GM19239 (cell line): ENCODE results near the gene RAB7B.

Source experiments
- DNase-seq: peaks from one replicate; pipeline ENCODE4 v3.0.0; 2011; ENCODE audit warnings: low spot score; ENCODE audit not compliant: insufficient read length
- FAIRE-seq: peaks from 2 replicates; lab custom pipeline; 2011; peaks lifted over from hg19 to GRCh38; lab: Jason Lieb, UNC

The RAB7B gene

DNA sequence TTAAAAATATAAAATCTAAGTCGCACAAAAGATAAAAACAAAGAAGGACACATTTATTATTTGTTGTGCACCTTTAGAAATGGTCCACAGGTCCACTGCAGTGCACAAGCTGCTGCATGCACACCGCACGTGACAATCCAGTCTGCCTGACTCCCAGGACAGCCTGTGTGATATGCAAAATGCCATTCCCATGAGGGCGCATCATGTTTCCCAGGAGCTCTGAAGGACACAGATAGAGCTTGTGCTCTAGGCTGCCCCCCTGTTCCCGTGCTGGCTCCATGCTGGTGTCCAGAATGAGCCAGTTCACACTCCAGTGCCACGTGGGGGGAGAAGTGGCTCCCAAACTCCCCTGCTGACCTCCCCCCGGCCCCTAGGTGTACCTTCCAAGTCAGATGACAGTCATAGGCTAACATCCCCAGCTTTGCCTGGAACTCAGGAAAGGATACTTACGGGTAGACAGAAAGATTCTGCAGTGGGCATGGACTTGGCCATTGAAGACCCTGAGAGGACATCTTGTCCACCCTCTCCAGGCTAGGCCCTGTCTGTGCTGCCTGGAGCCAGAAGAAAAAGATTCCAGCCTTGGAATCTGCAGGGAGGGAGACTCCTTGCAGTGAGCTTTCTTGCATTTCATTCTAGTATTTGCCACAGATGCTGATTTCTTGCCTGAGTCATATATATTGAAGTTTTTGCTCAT, 26.3 kb downstream of the RAB7B start:
- no peak for FAIRE-seq
- no peak for DNase-seq

- DNase-seq: no peak
- no peak for FAIRE-seq
Measured at GRCh38 chr1:205976036-205976435, 27.2 kb downstream of the RAB7B start.

- FAIRE-seq: no peak
- no peak for DNase-seq
Measured at GRCh38 chr1:205975387-205975998, 27.7 kb downstream of the RAB7B start.

DNA sequence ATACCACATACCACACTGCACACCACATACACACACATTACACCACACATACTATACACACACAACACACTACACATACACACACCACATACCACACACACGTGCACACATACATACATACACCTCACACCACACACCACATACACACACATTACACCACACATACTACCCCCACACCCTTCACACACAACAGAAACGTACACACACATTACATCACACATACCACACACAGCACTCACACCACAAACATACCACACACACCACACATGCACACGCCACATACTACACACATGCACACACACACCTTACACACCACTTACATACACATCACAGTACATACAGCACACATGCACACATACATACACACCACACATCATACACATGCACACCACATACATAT, 28.5 kb downstream of the RAB7B start:
- no peak for FAIRE-seq
- DNase-seq: no peak

DNA sequence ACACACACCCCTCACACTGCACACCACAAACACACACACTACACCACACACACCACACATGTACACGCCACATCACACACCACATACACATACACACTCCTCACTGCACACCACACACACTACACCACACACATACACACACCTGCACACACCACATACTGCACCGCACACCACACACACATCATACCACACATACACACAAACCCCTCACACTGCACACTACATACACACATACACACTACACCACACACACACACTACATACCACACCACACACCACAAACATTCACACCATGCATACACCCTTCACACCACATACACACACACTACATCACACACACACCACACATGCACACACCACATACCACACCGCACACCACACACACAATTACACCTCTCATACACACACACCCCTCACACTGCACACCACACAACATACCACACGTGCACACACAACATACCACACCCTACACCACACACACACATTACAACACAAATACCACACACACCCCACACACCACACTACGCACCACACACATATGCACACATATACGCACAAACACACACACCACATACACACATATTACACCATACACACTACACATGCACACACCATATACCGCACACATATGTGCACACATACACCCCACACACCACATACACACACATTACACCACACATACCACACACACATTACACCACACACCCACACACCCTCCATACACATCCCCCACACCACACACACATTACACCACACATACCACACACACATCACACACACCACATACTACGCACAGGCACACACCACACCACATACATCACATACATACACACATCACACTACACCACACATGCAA, 29.6 kb downstream of the RAB7B start:
- no peak for FAIRE-seq
- DNase-seq: no peak

- FAIRE-seq: no peak
- no peak for DNase-seq
Measured at GRCh38 chr1:205972491-205973168, 30.6 kb downstream of the RAB7B start.

- FAIRE-seq: no peak
Measured at GRCh38 chr1:205972081-205972480, 31.1 kb downstream of the RAB7B start.

GRCh38 chr1:205971082-205971481, 32.1 kb downstream of the RAB7B start:
- DNase-seq (no peak), FAIRE-seq (no peak)

More at GRCh38 chr1:205972081-205972480, 31.1 kb downstream of the RAB7B start:
- no peak for DNase-seq

DNA sequence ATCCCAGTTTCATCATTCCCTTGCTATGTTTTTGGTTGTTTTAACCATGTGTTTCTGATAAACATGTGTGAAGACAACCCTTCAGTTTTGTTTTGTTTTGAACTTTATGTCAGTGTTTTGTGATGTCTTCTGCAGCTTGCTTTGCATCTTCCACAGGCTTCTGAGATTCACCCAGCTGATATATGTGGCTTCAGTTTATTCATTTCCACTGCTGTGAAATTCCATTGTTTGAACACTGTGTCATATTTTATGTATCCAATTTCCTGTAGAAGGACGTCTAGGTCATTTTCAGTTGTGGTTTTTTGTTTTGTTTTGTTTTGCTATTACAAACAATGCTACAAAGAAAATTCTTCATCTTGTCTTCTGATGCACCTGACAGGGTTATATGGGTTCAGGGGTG, 32.7 kb downstream of the RAB7B start:
- no peak for FAIRE-seq
- no peak for DNase-seq

DNA sequence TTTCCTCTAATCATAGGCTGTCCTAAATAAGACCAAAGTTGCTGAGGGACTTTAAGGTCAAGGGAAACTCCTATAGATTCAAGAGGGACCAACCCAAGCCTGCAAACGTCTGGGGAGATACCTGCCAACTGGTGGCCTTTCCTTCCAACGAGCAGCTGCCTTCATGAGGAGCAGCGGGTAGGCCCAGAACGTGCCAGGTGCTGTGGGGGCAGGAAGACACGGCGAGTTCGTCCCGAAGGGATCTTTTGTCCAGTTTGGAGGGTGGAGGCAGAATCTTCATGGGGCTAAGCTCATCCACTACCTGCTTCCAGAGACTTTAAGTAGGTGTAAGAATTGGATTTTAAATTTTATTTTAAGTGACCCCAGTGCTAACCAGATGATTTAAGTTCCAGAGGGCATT, 34.0 kb downstream of the RAB7B start:
- FAIRE-seq (no peak), DNase-seq (no peak)

- DNase-seq: no peak
- FAIRE-seq: no peak
Measured at GRCh38 chr1:205967554-205968335, 35.5 kb downstream of the RAB7B start.

GRCh38 chr1:205965036-205965884, 37.9 kb downstream of the RAB7B start:
- DNase-seq (no peak), FAIRE-seq (no peak)

DNA sequence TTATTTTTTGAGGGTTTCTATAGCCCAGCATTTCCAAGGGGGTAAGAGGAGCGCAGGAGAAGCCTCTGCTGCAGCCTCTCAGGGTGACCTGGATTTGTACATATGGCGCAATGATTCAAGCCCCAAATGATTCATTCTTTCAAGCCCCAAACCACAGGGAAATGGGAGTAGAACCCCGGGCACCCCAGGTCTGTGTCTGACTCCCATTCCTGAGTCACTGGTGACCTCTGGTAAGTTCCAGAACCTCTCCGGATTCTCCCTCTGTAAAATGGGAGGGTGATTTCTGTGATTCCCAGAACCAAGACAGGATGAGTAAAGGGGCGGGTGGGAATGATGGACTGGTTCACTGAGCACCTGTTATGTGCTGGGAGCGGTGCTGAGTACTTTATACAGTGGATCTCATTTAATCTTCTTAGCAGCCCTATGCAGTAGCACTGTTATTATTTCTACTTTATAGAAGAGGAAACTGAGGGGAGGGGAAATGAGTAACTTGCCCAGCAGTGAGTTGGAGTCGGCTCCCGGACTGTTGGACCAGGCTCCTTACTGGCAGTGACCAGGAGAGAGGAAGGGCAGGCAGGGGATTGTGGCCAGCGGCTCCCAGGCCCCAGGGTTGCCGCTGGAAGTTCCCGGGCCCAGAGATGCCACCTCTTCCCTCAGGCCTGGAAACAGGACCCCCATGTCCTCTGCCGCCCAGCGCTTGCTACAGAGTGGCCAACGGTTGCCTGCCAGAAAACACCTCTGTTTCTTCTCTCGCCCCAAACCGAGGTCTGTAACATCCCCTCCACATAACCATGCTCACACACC, 39.6 kb downstream of the RAB7B start:
- DNase-seq (no peak), FAIRE-seq (no peak)

- DNase-seq: no peak
- no peak for FAIRE-seq
Measured at GRCh38 chr1:205962821-205963221, 40.4 kb downstream of the RAB7B start.

- DNase-seq: no peak
- no peak for FAIRE-seq
Measured at GRCh38 chr1:205961991-205962820, 41.0 kb downstream of the RAB7B start.

GRCh38 chr1:205961405-205961804, 41.8 kb downstream of the RAB7B start:
- FAIRE-seq: no peak
- DNase-seq: no peak

DNA sequence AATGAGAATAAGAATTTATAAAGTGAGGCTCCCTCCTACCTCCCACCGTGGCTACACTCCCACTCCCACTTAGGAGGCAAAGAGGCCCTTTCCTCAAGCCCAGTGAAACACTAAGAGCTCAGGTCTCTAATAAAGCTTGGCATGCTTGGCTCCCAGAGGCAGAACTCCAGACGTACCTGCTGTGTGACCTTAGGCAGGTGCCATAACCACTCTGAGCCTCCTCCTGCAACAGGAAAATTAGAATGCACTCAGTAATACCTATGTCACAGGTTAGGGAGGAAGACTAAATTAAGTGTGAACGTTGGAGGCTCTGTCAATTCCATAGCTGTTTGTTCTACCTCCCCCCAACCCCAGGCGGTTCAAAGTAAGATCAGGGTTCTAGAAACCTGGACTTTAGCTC, 43.4 kb downstream of the RAB7B start:
- no peak for DNase-seq
- FAIRE-seq: no peak
